Measurements from ENCODE around the gene DNAH1. TPM values are rescaled to one million over a fixed set of nuclear protein-coding genes. Genes with fewer than 3 reads are reported as not detected.

The DNAH1 gene
- polyA plus RNA-seq, 3 donors = 8.2 to 15.9 (median 13.6) TPM

- no peak for DNase-seq
Observed at GRCh38 chr3:52308308-52308707, 7.8 kb upstream of the DNAH1 start.

DNA sequence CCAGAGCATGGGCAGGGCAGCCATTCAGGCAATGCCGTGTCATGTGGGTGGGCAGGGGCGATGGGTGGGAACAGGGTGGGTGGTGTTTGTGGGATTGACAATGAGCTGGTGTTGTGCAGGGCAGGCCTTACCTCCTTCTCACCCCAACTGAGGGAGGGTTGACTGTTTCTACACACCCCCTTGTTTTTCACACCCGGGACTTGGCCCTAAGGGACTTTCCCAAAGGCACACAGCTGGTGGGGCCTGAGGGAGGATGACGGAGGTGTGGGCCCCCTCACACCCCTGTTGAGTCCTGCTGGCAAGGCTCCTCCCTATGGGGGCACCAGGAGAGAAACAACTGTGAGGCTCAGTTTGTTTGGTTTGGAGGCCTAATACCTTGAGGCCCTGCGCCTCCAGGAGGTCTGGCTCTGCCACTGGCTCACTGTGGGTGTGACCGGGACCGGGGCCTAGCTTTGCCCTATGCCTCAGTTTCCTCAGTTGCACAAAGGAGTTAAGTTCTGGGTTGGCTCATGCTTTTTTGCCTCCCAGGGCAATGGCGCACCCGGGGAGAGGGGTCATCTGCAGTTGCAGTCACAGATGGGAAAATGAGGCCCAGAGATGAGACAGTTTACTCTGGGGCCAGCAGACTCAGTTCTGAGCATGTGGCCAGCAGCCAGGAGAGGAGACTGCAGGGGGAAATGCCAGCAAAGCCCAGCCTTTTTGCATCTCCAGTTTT, 5.1 kb upstream of the DNAH1 start:
- DNase-seq = no peak

- no peak for DNase-seq
Observed at GRCh38 chr3:52311576-52312119, 4.5 kb upstream of the DNAH1 start.

DNA sequence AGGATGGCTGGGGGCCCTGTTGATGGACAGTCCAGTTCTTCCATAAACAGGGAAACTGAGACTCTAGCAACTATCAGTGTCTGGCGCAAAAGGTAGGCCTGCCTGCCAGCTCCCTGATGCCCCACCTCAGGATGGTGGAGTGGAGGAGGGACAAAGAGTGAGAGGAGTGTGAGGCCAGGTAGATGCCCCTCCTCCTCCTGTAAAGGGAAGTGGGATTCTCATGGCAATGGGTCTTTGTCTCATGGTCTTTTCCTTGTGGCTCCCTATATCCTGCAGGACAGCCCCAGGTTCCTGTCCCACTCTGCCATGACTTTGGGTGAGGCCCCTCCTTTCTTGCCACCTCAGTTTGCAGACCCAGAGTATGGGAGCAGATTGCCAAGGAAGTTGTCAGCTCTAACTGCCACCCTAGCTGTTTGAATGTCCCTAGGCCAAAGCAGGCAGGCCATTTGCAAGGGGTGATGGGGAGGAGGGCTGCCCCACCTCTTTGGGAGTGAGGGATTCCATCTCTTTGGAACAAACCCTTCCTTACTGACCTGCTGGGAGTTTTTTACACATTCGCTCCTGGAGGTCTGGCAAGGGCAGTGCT, 2.8 kb upstream of the DNAH1 start:
- DNase-seq = no peak

DNA sequence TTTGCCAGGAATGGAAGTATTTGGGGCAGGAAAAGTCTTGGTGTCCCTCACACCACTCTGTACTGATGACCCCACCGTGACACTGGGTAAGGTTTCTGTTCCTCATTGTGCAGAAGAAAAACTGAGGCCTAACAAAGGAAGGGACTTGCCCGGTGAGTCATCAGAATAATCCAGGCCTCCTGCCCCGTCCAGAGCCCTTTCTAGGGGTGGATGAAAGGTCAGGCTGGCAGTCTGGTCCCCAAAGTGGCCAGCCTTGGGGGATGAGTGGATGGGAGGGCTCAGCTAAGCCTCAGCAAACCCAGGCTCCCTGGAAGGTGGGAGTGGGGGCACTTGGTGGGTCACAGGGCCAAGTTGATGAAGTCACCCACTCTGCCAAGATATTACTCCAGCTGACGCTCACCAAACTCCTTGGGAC, 2.3 kb upstream of the DNAH1 start:
- DNase-seq = no peak

DNA sequence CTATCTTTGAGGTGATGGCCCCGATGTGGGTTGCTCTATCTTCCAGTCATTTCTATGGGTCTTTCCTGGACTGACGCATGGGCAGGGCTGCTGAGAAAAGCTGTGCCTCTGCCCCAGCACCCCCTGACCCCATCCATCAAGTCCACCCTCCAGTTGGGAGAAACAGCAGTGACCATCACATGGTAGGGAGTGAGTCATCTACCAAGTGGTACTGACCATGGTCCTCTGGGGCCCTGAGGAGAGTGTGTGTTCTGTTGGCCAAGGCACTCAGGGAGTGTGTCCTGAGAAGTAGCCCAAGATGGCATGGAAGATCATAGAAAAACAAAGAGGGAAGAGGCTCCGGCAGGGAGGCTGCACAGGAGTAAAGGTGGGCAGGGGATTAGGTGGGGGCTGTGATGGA, 1.6 kb upstream of the DNAH1 start:
- DNase-seq = no peak

GRCh38 chr3:52315006-52315405, 1.1 kb upstream of the DNAH1 start:
- DNase-seq = no peak

DNA sequence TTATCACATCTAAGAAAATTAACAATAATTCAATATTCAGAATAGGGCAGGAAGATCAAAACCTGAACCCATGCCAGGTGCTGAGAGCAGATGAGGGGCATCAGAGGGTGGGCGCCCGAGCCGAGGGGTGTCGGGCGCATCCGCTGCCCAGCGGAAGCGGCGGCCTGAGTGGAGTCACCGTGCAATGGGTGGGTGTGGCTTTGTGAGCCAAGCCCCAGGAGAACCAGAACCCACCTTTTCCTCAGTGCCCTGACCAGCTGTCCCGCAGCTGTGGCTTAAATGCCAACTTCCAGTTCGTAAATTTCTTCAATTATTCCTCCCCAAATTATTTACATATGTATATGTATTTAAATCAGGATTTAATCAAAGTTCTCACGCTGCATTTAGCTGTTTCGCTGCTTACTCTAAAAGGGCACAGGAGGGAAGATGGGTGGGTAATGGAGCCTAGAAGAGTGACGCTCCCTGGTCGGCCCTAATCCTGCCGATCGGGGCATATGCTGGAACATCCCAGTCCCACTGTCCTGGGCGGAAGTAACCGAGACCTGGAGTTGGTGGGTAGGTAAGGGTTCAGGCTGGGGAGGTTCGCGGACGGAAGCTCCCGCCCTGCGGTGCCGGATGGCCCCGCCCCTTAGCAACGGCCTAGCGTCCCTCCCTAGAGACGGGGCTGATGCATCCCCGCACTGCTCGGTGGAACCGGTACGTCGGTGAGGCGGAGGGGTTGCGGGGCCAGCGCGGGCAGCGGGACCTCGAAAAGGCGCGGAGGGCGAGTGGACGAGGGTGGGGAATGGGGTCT, 1.3 kb downstream of the DNAH1 start:
- peak; percentile 66 for DNase-seq

DNA sequence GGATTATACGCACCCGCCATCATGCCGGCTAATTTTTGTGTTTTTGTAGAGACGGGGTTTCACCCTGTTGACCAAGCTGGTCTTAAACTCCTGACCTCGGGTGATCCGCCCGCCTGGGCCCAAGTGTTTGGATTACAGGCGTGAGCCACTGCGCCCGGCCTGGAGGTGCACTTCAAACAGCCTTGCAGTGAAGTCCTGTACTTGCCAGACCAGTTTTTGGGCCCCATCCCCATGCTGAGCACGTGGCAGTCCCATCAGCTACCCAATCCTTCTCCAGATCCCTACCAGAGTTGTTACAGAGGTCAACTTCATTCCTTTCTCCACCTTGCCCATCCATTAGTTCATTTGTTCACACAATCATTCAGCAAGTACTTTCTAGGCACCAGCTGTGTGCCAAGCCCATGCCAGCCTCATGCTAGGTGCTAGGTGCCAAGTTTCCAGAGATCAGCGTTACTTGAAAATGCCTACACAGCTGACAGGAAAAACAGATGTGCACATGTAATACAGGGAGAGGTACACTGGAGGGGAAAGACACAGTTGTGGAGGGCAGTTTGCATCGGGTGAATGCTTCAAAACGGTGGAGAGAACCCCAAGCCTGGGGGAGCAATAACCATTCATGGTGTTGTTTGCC, 2.2 kb downstream of the DNAH1 start:
- no peak for DNase-seq

DNA sequence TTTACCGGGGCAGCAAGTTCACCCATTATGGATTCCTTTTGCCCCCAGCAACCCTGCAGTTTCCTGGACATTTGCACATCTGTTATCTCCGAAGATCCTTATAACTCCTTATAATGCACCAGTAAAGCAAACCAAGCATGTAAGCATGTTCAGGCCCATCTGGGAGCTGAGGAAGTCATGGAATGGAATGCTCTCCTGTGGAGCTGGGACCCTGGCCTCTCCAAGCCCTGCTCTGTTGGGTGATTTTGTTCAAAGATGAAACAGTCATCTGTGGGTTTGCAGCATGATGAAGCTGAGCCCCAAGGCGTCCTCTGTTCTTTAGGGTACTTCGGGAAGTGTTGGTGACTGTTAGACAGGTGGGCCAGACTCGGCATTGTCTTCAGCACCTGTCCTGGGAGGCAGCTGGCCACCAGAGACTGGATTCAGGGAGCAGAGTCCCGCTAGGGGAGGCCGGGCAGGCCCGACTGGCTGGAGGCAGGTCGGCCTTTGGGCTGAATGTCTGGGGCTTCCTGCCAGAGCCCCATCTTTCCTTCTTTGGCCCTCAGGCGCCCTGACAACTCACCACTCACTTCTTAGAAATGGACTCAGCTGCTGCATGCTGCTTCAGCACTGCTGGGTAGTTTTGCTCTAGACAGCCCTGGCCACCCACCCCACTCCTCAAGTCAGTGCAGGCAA, 3.9 kb downstream of the DNAH1 start:
- no peak for DNase-seq

DNA sequence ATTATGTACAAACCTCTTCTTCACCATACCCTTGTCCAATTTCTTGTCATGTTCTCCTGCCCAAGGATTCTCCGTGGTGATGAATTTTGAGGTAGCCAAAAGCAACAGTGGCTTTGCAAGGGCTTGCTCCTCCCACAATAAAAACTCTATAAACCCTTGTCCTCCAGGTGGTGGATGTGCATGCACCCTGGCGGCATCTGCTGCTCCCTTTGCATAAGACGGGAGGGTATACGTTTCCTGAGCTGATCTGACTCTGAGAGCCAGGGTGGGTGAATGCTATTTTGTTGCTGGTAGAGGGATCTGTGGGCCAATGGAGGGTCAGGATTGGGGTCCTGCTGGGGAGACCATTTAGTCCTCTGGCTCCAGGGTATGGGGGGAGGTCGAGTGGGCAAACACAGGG, 5.4 kb downstream of the DNAH1 start:
- no peak for DNase-seq

- DNase-seq = no peak
Observed at GRCh38 chr3:52322466-52322865, 6.3 kb downstream of the DNAH1 start.

DNA sequence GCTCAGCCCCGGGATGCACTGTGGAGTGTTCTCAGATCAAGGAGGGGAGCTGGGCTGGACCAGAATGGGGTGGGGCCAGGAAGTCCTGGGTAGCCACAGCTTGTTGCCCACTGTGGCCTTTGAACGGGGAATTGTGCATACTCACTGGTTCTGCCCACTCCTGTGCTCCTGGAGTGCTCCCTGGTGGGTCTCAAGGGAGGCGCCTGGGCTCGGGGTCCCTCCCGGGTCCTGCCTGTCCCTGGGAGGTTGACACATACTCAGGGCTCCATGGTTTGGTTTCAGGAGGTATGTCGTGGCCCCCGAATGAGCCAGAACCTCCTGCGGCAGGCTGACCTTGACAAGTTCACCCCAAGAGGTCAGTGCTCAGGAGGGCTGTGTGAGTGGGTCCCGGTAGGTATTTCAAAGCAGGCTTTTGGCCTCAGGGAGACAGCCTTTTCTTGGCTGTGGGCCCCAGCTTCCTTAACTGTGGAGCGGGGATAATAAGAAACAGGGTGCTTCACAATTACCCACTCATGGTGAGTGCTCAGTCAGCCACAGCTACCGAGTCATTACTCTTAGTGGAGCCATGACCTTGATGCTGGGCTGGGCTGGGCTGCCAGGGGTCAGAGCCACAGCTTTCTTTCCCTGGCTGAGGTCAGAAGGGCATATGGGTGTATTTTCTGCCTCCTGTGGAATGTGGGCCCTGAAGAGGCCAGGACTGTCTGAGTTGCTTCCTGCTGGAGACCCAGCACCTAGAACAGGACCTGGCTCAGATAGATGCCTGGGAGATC, 7.6 kb downstream of the DNAH1 start:
- no peak for DNase-seq

GRCh38 chr3:52324676-52325075, 8.6 kb downstream of the DNAH1 start:
- DNase-seq = no peak

DNA sequence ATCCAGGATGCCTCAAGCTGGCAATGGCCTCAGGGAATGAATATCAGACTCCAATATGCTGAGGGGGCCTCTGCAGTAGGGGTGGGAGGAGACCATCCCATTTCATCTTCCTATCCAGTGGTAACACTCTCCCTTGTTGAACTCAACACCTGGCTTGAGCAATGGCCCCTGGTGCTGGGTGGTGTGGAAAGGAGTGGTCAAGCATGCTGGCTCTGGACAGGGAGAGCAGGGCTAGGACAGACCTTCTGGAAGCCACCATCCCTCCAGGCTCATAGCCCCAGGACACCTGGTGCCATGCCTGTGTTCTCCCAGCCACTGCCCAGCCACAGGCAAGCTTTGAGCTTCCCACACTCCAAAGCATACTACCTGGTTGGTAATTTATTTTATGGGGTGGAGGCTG, 9.6 kb downstream of the DNAH1 start:
- no peak for DNase-seq

- DNase-seq = no peak
Observed at GRCh38 chr3:52326976-52327375, 10.9 kb downstream of the DNAH1 start.

DNA sequence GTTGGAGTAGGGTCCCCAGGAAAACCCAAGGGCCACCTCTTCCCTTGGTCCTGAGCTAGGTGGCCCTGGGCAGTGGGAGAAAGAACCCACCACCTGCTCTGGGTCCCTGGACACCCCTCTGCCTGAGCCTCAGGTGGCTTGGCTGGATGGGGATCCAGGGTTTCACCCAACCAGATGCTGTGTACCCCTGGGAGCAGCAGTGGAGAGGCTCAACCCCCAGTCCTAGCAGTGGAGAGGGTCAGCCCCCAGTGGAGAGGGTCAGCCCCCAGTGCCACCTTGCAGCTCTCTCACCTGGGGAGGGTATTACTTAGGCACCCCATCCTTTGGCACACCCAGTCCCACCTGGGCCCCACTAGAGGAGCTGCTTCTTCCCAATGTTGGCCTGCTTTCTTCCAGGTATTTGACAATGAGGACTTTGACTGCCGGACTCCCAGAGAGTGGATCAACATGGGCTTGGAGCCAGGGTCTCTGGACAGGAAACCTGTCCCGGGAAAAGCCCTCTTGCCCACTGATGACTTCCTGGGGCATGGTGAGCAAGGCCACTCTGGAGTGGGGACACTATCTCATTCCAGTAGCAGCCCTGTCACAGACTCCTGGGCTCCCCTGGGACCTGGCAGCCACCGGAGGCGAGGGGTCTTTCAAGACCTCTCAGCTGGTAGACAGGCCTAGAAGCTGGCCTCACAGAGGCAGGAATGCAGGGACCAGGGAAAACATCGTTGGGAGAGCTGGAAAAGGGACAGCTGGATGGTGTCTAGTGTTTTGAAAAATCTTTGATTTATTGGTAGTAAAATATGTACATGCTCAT, 11.6 kb downstream of the DNAH1 start:
- DNase-seq = no peak

DNA sequence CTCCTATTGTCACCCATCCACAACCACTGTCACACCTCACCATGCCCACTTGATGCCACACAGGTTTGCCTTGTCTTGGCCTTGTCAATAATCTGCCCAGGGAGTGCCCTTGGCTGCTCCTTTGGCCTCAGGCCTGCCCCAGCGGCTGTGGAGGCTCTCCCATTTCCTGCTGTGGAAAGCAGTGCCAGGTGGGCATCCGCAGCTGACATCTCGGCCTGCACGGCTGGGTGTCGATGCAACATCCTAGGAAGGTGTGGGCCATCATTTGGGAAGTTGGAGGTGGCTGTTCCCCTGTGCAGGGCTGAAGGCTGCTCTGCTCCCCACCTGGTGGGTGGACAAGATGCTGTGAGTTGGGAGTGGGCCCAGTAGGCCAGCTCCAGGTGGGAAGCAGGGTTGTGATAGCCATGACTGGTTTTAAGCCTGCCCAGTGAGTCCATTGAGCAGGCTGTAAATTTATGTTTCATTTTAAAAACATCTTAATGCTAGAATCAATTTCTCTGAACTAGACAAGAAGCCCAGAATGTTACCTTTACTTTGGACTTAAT, 12.5 kb downstream of the DNAH1 start:
- DNase-seq = no peak

GRCh38 chr3:52330194-52330805, 14.2 kb downstream of the DNAH1 start:
- DNase-seq = no peak

Measured in renal pelvis (tissue), 4 donors.